KBM-7 (cell line): Measurements from ENCODE around the gene DDTL.
"Not testable (repeated sequence)": the region's sequence is repeated elsewhere in the genome, so short reads cannot be mapped to it uniquely, and the experiment has no call there.

Experiments
- DNase-seq: peaks from one replicate; pipeline ENCODE4 v3.0.0-alpha.2; 2015
- in situ Hi-C: fragments of 300-500 bp; cut with MboI; formaldehyde crosslinking; loops from 2 replicates; pipeline ENCODE4 v1.14.3; 2020; ENCODE audit warnings: low sequenced_read_pairs, low pct_unique_long_range_greater_than_20kb, mixed read lengths

DDTL gene

DNA sequence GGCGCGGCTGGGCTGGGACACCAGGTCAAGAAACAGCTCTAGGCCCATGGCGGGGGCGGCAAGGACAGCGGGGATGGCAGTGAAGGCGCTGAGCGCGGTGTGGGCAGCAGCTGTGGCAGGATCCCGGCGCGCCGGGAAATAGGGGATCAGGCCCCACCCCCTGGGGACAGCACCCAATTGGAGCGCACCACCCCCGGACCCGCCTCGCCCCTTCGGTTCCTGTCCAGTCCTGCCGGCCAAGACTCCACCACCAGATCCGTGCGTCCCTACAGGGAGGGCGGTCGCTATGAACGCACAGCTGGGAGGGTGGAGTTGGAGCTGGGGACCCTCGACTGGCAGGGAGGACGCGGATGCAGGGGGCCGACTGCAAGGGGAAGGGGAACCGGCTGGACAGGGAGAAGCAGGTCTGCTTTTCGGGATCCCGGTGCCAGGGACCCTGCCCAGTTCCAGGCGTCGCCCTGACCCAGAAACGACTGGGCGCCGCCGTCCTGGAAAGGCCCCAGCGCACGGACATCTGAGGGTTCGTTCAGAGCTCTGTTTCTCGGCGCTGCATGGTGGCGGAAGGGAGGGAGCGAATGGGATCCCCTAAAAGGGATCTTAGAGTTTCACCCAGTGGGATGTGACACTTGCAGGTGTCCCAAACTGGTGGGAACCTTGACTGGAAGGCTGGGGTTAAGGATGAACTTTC, 5.5 kb upstream of the DDTL start, which contains the start of gene GSTT2B:
TSS of gene GSTT2B (minus strand) at position 112 of the 688 bp plus-strand sequence. CDS start at position 48, 64 bp downstream.
- DNase-seq, in situ Hi-C loops: not testable (repeated sequence)

DNA sequence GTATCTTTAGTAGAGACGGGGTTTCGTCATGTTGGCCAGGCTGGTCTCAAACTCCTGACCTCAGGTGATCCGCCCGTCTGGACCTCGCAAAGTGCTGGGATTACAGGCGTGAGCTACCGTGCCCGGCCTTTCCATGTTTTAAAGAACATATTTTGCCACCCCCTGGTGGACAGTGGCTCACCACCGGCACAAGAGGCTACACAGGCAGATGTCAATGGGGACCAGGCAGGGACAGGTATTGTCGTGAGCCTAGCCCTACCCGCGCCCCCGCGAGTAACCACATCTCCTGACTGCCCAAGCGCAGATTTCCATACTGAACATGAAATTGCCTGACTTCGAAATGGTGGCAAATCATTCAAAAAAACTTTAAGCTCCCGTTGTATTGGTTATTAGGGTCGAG, 594 bp upstream of the DDTL start:
- in situ Hi-C loops, result not testable (repeated sequence)

DNA sequence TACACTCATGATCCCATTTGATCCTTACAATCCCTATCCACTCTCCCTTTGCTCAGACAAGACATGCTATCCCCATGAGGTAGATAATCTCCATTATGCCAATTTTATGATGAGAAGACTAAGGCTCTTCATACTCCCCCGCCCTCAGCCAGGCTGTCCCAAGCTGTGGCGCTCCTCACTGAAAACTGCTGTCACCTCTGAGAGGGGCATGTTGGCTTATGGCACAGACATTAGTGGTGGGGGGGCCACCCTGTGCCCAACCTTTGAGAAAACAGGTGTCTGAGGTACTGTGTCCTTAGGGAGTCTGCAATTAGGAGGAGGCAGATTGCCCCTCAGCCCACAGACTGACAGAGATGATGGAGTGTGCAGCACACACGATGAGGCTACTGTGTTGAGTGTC, 2.4 kb downstream of the DDTL start:
- in situ Hi-C loops, result no loop called here
- no peak for DNase-seq

More for the DNA sequence above, 594 bp upstream of the DDTL start:
- not testable (repeated sequence) for DNase-seq

GRCh38 chr22:23970201-23970641, 3.5 kb downstream of the DDTL start:
- in situ Hi-C loops, result no loop called here
- no peak for DNase-seq

DNA sequence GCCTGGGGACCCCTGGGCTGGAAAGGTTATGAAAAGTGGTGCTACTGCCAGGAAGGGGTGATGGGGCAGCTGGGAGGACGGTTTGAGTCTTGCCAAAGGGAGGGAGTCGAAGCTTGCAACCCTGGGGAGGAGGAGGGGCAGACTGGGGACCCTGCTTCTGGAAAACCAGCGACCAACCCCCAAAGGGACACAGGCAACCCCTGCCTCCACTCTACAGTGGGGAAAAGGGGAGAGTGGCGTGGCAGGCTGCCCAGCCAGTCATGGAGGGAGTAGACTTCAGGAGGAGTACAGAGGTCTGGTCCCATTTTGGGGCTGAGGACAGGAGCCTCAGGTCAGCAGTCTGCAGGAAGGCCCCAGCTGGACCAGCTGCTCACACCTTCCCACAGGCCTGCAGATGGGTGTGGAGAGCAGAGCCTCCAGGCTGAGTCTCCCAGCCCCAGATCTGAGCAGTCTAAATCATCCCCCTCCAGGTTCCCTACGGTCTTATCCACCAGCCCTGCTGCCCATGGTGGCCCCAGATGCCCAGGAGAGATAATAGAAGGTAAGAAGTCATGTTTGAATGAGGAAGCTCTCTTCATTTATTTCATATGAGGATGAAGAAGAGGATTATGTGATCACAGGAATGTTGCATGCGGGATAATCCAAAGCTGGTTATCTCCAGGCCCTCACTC, 4.3 kb downstream of the DDTL start:
- in situ Hi-C loops, result no loop called here
- DNase-seq, result no peak

DNA sequence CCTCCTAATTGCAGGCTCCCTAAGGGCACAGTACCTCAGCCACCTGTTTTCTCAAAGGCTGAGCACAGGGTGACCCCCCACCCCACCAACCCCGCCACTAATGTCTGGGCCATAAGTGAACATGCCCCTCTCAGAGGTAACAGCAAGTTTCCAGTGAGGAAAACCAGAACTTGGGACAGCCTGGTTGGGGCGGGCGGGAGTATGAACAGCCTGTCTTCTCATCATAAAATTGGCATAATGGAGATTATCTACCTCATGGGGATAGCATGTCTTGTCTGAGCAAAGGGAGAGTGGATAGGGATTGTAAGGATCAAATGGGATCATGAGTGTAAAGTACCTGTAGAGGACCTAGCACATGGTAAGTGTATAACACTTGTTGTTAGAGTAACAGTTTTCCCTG, 5.2 kb downstream of the DDTL start:
- in situ Hi-C loops, DNase-seq: not testable (repeated sequence)

DNA sequence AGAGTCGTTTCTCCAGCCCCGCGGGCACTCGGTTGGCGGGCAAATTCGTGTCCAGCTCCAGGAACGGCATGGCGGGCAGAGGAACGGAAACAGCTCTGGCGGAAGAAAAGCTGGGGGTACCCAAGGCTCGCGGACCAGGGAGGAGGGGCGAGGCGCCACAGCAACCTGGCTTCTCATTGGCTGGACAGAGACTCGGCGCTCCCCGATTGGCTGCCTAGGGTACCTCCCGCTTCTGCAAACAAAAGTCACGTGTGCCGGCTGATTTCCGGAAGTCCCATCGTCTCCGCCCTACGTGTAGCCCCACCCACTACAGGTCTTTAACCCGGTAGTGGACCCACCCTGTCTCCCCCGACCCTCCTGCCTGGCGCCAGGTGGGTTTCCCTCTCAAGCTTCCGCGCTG, 7.7 kb downstream of the DDTL start, which contains the start of gene DDT:
TSS of gene DDT (minus strand) at position 97 of the 400 bp plus-strand sequence. CDS start at position 70, 27 bp downstream.
- DNase-seq, in situ Hi-C loops: not testable (repeated sequence)

- in situ Hi-C loops, DNase-seq: not testable (repeated sequence)
Observed at GRCh38 chr22:23974836-23975352, 8.2 kb downstream of the DDTL start.

GRCh38 chr22:23977304-23977703, 10.6 kb downstream of the DDTL start:
- DNase-seq, in situ Hi-C loops: not testable (repeated sequence)

- in situ Hi-C loops, DNase-seq: not testable (repeated sequence)
Observed at GRCh38 chr22:23979557-23980240, 13.0 kb downstream of the DDTL start, which contains the start of gene GSTT2. Gene GSTT2, plus strand, starts transcription at chr22:23980134.

DNA sequence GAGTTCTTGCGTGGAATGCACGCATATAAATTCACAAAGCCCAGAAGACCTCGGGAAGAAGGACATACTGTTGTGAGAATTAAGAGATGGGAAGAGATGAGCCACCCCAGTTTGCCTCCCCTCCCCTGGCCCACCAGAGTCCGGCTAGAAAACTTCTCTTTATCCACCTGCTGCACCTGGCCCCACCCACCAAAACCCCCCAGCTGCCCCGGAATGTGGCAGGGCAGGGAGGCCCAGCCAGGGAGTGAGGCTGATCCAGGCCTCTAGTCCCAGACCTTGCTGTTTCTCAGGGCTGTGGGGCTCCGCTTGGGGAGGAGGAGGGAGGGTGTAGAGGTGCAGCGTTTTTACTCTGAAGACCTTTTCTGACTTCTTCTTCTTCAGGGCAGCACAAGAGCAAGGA, 13.9 kb downstream of the DDTL start:
- DNase-seq, in situ Hi-C loops: not testable (repeated sequence)

- DNase-seq, result peak; percentile 79
- in situ Hi-C loops, result no loop called here
Observed at GRCh38 chr22:23984430-23984829, 17.7 kb downstream of the DDTL start.

GRCh38 chr22:23986089-23986488, 19.4 kb downstream of the DDTL start:
- DNase-seq, in situ Hi-C loops: not testable (repeated sequence)

- in situ Hi-C loops, DNase-seq: not testable (repeated sequence)
Observed at GRCh38 chr22:23986538-23987178, 20.0 kb downstream of the DDTL start.

DNA sequence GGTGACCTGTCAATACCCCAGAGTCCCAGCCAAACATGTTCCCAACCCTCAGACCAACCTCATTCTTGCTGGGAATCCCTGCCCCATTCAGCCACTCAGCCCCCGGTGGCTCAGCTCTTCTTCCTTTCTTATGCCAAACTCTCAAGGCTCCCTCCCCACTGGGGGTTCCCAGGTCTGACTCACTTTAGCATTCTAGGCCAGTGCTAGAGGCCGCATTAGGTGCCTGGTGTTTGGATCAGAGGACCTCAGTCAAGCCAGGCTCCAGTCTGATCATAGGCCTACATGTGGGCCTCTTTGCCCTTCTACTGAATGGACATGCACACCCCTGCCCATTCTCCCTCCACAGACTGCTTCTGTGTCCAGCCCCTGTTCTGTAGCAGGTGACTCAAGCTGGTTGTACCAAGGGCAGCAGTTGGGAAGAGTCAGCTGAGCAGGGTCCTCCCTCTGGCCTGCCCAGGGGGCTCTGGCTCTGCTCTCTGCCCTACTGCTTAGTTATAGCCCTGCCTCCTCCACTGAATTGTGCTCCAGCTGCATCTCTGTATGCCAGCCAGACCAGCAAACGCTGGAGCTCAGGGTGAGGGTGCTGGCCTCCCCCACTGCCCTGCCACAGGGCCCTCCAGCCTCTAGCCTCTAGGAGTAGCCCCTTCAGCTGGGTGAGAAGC, 23.0 kb downstream of the DDTL start:
- DNase-seq, in situ Hi-C loops: not testable (repeated sequence)

DNA sequence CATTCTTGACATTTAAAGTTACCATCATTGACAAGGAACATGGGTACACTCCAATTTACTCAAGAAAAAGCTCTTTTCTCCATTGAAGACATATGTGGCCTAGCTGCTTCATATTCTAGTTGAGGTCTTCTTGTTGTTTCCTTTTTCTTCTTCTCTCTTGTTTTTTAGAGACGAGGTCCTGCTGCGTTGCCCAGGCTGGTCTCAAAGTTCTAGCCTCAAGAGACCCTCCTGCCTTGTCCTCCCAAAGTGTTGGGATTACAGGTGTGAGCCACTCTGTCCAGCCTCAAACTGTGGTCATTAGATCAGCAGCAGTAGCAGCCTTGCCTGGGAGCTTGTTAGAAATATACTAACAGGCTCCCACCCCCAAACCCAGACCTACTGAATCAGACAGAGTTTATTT, 26.4 kb downstream of the DDTL start:
- in situ Hi-C loops, DNase-seq: not testable (repeated sequence)

GRCh38 chr22:23993581-23994177, 27.0 kb downstream of the DDTL start:
- DNase-seq, in situ Hi-C loops: not testable (repeated sequence)

DNA sequence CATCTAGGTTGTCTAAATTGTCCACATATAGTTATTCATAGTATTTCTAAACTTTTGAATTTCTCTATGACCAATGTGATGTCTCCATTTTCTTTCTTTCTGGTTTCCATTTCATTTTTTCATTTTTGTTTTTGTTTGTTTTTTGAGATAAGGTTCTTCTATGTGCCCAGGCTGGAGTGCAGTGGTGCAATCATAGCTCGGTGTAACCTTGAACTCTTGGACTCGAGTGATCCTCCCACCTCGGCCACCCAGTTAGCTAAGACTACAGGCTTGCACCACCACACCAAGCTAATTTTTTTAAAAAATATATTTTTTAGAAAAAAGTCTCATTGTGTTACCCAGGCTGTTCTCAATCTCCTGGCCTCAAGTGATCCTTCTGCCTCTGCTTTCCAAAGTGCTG, 30.4 kb downstream of the DDTL start:
- in situ Hi-C loops, result no loop called here

More for the DNA sequence above, 30.4 kb downstream of the DDTL start:
- no peak for DNase-seq
